ENCODE measurements around the gene TRAPPC11. TPM values are rescaled to one million over a fixed set of nuclear protein-coding genes. Genes with fewer than 3 reads are reported as not detected.
A peak's percentile ranks its signal among the peaks of the same experiment; 100 is the strongest.

Gene TRAPPC11
- total RNA-seq, 1 experiment from 2014 or later: 21.1 TPM

GRCh38 chr4:183639291-183639690 is 19.8 kb upstream of the TRAPPC11 start:
- no peaks in the 10 kb centered on the region for H3K36me3 ChIP-seq (ENCODE audit: control insufficient read depth, insufficient read depth, low read length)
- POLR2A ChIA-PET: no interaction called here
- ATAC-seq (no peak), DNase-seq (ENCODE audit: low read depth, low spot score) (no peak)
- in situ Hi-C loops (cut with HindIII; ENCODE audit: low pct_unique_long_range_greater_than_20kb, low sequenced_read_pairs) (no loop called here), intact Hi-C loops (cut with micrococcal nuclease; ENCODE audit: unreplicated experiment) (loop anchor here (10.0 kb wide), 1 partner anchor 134 kb away; the partner anchor contains the start of gene ING2)
- peaks cover 24% of the 10 kb centered on the region for H3K4me1 ChIP-seq (ENCODE audit: control insufficient read depth, insufficient read depth, low read length)
- CTCF ChIA-PET: no interaction called here
- H3K9me3 ChIP-seq (ENCODE audit: control insufficient read depth, insufficient read depth, low read depth, low read length): no peaks in the 10 kb centered on the region
- H3K27ac ChIP-seq (ENCODE audit: low read length): peak overlapping the region; percentile 89
- TF ChIP-seq TCF7L2 (IDR thresholded peaks at IDR 0.05; ENCODE audit: low read depth, low read length) (no peak), POLR2AphosphoS5 (IDR thresholded peaks at IDR 0.05; ENCODE audit: low read depth, low read length) (no peak), CTCF (IDR thresholded peaks at IDR 0.05) (no peak), SIN3A (IDR thresholded peaks at IDR 0.05; ENCODE audit: borderline replicate concordance, insufficient read depth, low read depth, low read length) (no peak), REST (IDR thresholded peaks at IDR 0.05; ENCODE audit: insufficient read depth in 1 of 2, low read depth in 2 of 2, low read length in 1 of 2) (no peak)
- H3K4me3 ChIP-seq (ENCODE audit: low read depth in 2 of 2, low read length in 2 of 2): no peak overlapping the region
- BruUV-seq (replicated peaks): no TSS peak
- no peaks in the 10 kb centered on the region for H3K27me3 ChIP-seq (ENCODE audit: control insufficient read depth, insufficient read depth, low read length)

GRCh38 chr4:183645326-183645725 is 13.8 kb upstream of the TRAPPC11 start:
- BruUV-seq (replicated peaks): no TSS peak
- H3K4me1 ChIP-seq (ENCODE audit: control insufficient read depth, insufficient read depth, low read length): no peaks in the 10 kb centered on the region
- H3K9me3 ChIP-seq (ENCODE audit: control insufficient read depth, insufficient read depth, low read depth, low read length): no peaks in the 10 kb centered on the region
- no peaks in the 10 kb centered on the region for H3K27me3 ChIP-seq (ENCODE audit: control insufficient read depth, insufficient read depth, low read length)
- TF ChIP-seq REST (IDR thresholded peaks at IDR 0.05; ENCODE audit: insufficient read depth in 1 of 2, low read depth in 2 of 2, low read length in 1 of 2): no peak
- no peak for TF ChIP-seq SIN3A (IDR thresholded peaks at IDR 0.05; ENCODE audit: borderline replicate concordance, insufficient read depth, low read depth, low read length)
- no peak for TF ChIP-seq TCF7L2 (IDR thresholded peaks at IDR 0.05; ENCODE audit: low read depth, low read length)
- TF ChIP-seq POLR2AphosphoS5 (IDR thresholded peaks at IDR 0.05; ENCODE audit: low read depth, low read length): no peak
- TF ChIP-seq CTCF (IDR thresholded peaks at IDR 0.05): no peak
- POLR2A ChIA-PET: interaction anchor here (0.6 kb wide), 1 partner anchor 136 kb away, joined by 7 read pairs; no protein-coding TSS in a partner anchor
- H3K4me3 ChIP-seq (ENCODE audit: low read depth in 2 of 2, low read length in 2 of 2): no peak overlapping the region
- H3K36me3 ChIP-seq (ENCODE audit: control insufficient read depth, insufficient read depth, low read length): peaks cover 11% of the 10 kb centered on the region
- DNase-seq (ENCODE audit: low read depth, low spot score) (no peak), ATAC-seq (no peak)
- intact Hi-C loops (cut with micrococcal nuclease; ENCODE audit: unreplicated experiment) (no loop called here), in situ Hi-C loops (cut with HindIII; ENCODE audit: low pct_unique_long_range_greater_than_20kb, low sequenced_read_pairs) (no loop called here)
- CTCF ChIA-PET: no interaction called here
- no peak overlapping the region for H3K27ac ChIP-seq (ENCODE audit: low read length)

All from Panc1 (cell line).